SU-DHL-6 (cell line): ENCODE measurements around the gene UTP25.
"Not testable (repeated sequence)": the region's sequence is repeated elsewhere in the genome, so short reads cannot be mapped to it uniquely, and the experiment has no call there.

Experiments used
- H2AFZ ChIP-seq: fragments of 200-600 bp; sonication (generic); 2 replicates; pipeline ENCODE4 v1.6.1; 2014; ENCODE audit warnings: low read depth, mild to moderate bottlenecking, moderate library complexity, mixed read lengths, antibody characterized with exemption, low read length; ENCODE audit not compliant: severe bottlenecking
- H3F3A ChIP-seq: fragments of 200-600 bp; shearing (Covaris generic); 2 replicates; pipeline ENCODE4 v1.6.0; 2016; ENCODE audit warnings: antibody characterized with exemption, mild to moderate bottlenecking; ENCODE audit not compliant: insufficient read depth
- H3K27ac ChIP-seq: fragments of 200-600 bp; sonication (generic); 2 replicates; pipeline ENCODE4 v1.5.1; 2016; ENCODE audit warnings: low read depth, mild to moderate bottlenecking, low read length, moderate library complexity, mixed read lengths
- H3K27me3 ChIP-seq: fragments of 200-600 bp; sonication (generic), shearing (Covaris generic); 2 replicates; pipeline ENCODE4 v1.6.0; 2014; ENCODE audit warnings: mild to moderate bottlenecking, low read length
- H3K36me3 ChIP-seq: fragments of 200-600 bp; sonication (generic); 2 replicates; pipeline ENCODE4 v1.6.1; 2014; ENCODE audit warnings: mild to moderate bottlenecking, low read length, mixed read lengths
- H3K4me2 ChIP-seq: fragments of 300-600, 200-600 bp; shearing (Covaris generic), sonication (generic); 2 replicates; pipeline ENCODE4 v1.6.0; 2014; ENCODE audit warnings: low read length, low read depth, mild to moderate bottlenecking; ENCODE audit not compliant: poor library complexity, severe bottlenecking
- H3K4me3 ChIP-seq: fragments of 200-600 bp; sonication (generic); 2 replicates; pipeline ENCODE4 v1.5.1; 2014; ENCODE audit warnings: antibody characterized with exemption, low read length, mild to moderate bottlenecking, mixed read lengths; ENCODE audit not compliant: insufficient read depth, poor library complexity, severe bottlenecking
- H3K79me2 ChIP-seq: fragments of 200-600 bp; sonication (generic); 2 replicates; pipeline ENCODE4 v1.6.1; 2014; ENCODE audit warnings: mild to moderate bottlenecking, low read length, moderate library complexity; ENCODE audit not compliant: insufficient read depth
- H3K9ac ChIP-seq: fragments of 200-600 bp; sonication (generic); 2 replicates; pipeline ENCODE4 v1.7.0; 2014; ENCODE audit warnings: mild to moderate bottlenecking, low read length
- H3K9me2 ChIP-seq: fragments of 200-600 bp; sonication (generic); replicated peaks from 2 replicates; pipeline ENCODE4 v1.6.1; 2014; ENCODE audit warnings: low read length; ENCODE audit not compliant: insufficient read depth
- H3K9me3 ChIP-seq: fragments of 200-600 bp; sonication (generic); 2 replicates; pipeline ENCODE4 v1.6.1; 2014; ENCODE audit warnings: low read length, mixed read lengths; ENCODE audit not compliant: insufficient read depth
- H4K20me1 ChIP-seq: fragments of 200-600 bp; sonication (generic); 2 replicates; pipeline ENCODE4 v1.6.1; 2014; ENCODE audit warnings: low read depth, mild to moderate bottlenecking, antibody characterized with exemption, low read length, moderate library complexity, mixed read lengths
- EZH2phosphoT487 ChIP-seq: fragments of 200-600 bp; sonication (generic), shearing (Covaris generic); conservative IDR thresholded peaks from 2 replicates; pipeline ENCODE4 v1.6.1; 2018; ENCODE audit warnings: mild to moderate bottlenecking, antibody characterized with exemption, low read length, moderate library complexity, mixed read lengths
- TF ChIP-seq, protein P1 (sequence below): fragments of 200-600 bp; sonication (generic); IDR thresholded peaks from one replicate; pipeline ENCODE4 v1.5.1; 2017; ENCODE audit warnings: antibody characterized with exemption, mild to moderate bottlenecking, low read length, moderate library complexity; ENCODE audit not compliant: insufficient read depth, poor library complexity, severe bottlenecking

UTP25 gene

GRCh38 chr1:209885403-209886218 is 57.8 kb downstream of the UTP25 start:
- Histone ChIP-seq H3K79me2 (no peaks in the 10 kb centered on the region), H3F3A (no peaks in the 10 kb centered on the region), H3K36me3 (no peaks in the 10 kb centered on the region), H3K9me2 (no peaks in the 10 kb centered on the region), H3K27me3 (no peaks in the 10 kb centered on the region), H4K20me1 (no peaks in the 10 kb centered on the region), H3K27ac (no peak overlapping the region), H2AFZ (no peak overlapping the region), H3K4me2 (no peak overlapping the region), H3K9ac (no peak overlapping the region), H3K9me3 (no peaks in the 10 kb centered on the region), H3K4me3 (no peak overlapping the region)
- no peak for TF ChIP-seq EZH2phosphoT487
- TF ChIP-seq, protein P1, sequence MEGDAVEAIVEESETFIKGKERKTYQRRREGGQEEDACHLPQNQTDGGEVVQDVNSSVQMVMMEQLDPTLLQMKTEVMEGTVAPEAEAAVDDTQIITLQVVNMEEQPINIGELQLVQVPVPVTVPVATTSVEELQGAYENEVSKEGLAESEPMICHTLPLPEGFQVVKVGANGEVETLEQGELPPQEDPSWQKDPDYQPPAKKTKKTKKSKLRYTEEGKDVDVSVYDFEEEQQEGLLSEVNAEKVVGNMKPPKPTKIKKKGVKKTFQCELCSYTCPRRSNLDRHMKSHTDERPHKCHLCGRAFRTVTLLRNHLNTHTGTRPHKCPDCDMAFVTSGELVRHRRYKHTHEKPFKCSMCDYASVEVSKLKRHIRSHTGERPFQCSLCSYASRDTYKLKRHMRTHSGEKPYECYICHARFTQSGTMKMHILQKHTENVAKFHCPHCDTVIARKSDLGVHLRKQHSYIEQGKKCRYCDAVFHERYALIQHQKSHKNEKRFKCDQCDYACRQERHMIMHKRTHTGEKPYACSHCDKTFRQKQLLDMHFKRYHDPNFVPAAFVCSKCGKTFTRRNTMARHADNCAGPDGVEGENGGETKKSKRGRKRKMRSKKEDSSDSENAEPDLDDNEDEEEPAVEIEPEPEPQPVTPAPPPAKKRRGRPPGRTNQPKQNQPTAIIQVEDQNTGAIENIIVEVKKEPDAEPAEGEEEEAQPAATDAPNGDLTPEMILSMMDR: no peak

GRCh38 chr1:209886219-209886536 is 58.4 kb downstream of the UTP25 start:
- no peak overlapping the region for H2AFZ ChIP-seq
- no peaks in the 10 kb centered on the region for H3K36me3 ChIP-seq
- no peak overlapping the region for H3K4me3 ChIP-seq
- H3K9me2 ChIP-seq: no peaks in the 10 kb centered on the region
- H3K9me3 ChIP-seq: no peaks in the 10 kb centered on the region
- H3K9ac ChIP-seq: no peak overlapping the region
- no peaks in the 10 kb centered on the region for H3K79me2 ChIP-seq
- no peak overlapping the region for H3K4me2 ChIP-seq
- TF ChIP-seq, protein P1: no peak
- TF ChIP-seq EZH2phosphoT487: no peak
- no peak overlapping the region for H3K27ac ChIP-seq
- H4K20me1 ChIP-seq: no peaks in the 10 kb centered on the region
- H3F3A ChIP-seq: no peaks in the 10 kb centered on the region
- no peaks in the 10 kb centered on the region for H3K27me3 ChIP-seq

- H3K4me2 ChIP-seq, H3K4me3 ChIP-seq: not testable (repeated sequence)
Observed at GRCh38 chr1:209888291-209889076, 60.7 kb downstream of the UTP25 start.

DNA sequence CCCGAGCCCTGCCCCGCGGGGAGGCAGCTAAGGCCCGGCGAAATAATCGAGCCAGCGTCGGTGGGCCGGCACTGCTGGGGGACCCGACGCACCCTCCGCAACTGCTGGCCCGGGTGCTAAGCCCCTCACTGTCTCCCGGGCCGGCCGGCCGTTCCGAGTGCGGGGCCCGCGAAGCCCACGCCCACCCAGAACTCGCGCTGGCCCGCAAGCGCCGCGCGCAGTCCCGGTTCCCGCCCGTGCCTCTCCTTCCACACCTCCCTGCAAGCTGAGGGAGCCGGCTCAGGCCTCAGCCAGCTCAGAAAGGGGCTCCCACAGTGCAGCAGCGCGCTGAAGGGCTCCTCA is 61.3 kb downstream of the UTP25 start:
- H3K27me3 ChIP-seq: no peaks in the 10 kb centered on the region
- H3K36me3 ChIP-seq: no peaks in the 10 kb centered on the region
- no peak overlapping the region for H3K9ac ChIP-seq
- no peak overlapping the region for H3K4me3 ChIP-seq
- H3K9me3 ChIP-seq: no peaks in the 10 kb centered on the region
- H2AFZ ChIP-seq: no peak overlapping the region
- no peaks in the 10 kb centered on the region for H3K9me2 ChIP-seq
- H4K20me1 ChIP-seq: no peaks in the 10 kb centered on the region
- H3K79me2 ChIP-seq: no peaks in the 10 kb centered on the region
- no peaks in the 10 kb centered on the region for H3F3A ChIP-seq
- H3K4me2 ChIP-seq: no peak overlapping the region
- TF ChIP-seq, protein P1: no peak
- no peak for TF ChIP-seq EZH2phosphoT487
- no peak overlapping the region for H3K27ac ChIP-seq

More at GRCh38 chr1:209888291-209889076, 60.7 kb downstream of the UTP25 start:
- not testable (repeated sequence) for H3K36me3 ChIP-seq, H3K9me3 ChIP-seq, H3K9me2 ChIP-seq, H3K9ac ChIP-seq, H2AFZ ChIP-seq, H3F3A ChIP-seq, H3K27ac ChIP-seq, H4K20me1 ChIP-seq, H3K27me3 ChIP-seq, H3K79me2 ChIP-seq
